SU-DHL-6 (cell line): ENCODE results near the gene ANKZF1.

Source experiments
- CTCF ChIP-seq: fragments of 200-600 bp; sonication (generic); IDR thresholded peaks from one replicate; pipeline ENCODE4 v1.5.1; 2017; ENCODE audit warnings: antibody characterized with exemption, mild to moderate bottlenecking, low read length, moderate library complexity; ENCODE audit not compliant: insufficient read depth, poor library complexity, severe bottlenecking
- EZH2phosphoT487 ChIP-seq: fragments of 200-600 bp; sonication (generic), shearing (Covaris generic); conservative IDR thresholded peaks from 2 replicates; pipeline ENCODE4 v1.6.1; 2018; ENCODE audit warnings: mild to moderate bottlenecking, antibody characterized with exemption, low read length, moderate library complexity, mixed read lengths

GRCh38 chr2:219210196-219210885, 19.3 kb upstream of the ANKZF1 start:
- no peak for TF ChIP-seq CTCF
- no peak for TF ChIP-seq EZH2phosphoT487
